HG02571 (cell line): Measurements from ENCODE around the gene VAPB.

Experiments
- ATAC-seq: cut with Tn5 transposase; IDR thresholded peaks from one replicate; pipeline ENCODE4 v1.9.1; 2021; ENCODE audit warnings: mild to moderate bottlenecking, moderate library complexity; ENCODE audit not compliant: unreplicated experiment

Gene VAPB

GRCh38 chr20:58479726-58480440 lies 90.9 kb downstream of the VAPB start:
- no peak for ATAC-seq

GRCh38 chr20:58480551-58481336 lies 91.7 kb downstream of the VAPB start:
- no peak for ATAC-seq

DNA sequence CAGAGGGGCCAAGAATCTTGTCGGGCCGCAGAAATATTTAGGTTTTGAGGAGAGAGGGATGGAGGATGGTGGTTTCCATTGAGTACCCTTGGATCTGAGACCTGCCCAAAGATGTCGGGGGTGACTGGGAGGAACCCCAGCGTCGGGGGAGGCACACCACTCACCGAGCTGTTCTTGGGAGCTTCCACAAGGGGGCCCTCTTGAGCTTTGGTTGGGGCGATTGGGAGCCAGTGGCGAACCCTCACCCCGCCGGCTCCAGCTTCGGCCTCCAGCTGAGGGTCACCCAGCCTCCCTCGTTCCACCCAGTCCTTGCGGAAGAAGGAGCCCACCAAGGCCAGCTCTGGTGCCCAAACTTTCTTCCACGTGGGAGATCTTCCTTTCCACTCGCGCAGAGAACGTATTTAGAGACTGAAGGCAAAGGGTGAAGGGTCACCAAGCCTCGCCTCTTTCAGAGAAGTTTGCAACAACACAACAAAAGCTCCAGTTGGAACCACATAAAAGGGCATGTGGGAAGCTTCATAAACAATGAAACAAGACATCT lies 92.5 kb downstream of the VAPB start:
- ATAC-seq = no peak

DNA sequence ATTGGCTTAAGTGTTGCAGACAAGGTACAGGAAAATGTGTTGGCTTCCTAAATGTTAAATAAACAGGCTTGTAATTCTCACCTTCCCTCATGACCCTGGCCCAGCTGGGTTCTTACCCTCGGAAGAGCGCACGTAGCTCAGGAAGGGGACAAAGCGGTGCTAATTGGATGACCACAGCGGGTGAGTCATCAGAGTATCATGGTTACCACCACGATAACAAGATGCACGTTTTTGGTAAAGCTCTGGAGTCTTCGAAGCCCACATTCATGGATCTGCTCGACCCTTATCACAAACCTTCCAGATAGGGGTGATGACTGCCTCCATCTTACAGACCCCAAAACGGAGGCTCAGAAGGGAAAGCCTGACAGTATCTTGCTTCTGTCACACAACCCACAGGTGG lies 93.4 kb downstream of the VAPB start:
- no peak for ATAC-seq

- no peak for ATAC-seq
Observed at GRCh38 chr20:58483051-58483450, 94.0 kb downstream of the VAPB start.

- no peak for ATAC-seq
Observed at GRCh38 chr20:58483470-58483869, 94.4 kb downstream of the VAPB start.

DNA sequence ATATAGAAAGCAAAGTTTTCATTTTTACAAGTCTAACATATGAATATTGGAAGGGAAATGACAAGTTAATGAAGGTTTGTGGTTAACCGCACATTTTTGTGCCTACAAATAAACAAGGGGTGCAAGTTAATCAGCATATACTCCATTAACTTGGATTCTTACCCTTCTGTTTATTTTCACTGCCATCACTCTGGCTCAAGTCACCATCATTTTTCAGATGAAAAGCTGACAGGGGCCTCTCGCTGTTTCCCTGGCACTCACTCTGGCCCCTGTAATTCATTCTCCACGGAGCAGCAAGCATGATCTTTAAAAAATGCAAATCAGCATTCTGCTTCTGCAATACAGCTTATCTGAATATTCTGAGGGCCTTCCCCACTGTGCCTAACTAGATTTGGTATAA lies 96.4 kb downstream of the VAPB start:
- ATAC-seq = no peak

GRCh38 chr20:58486207-58486606 lies 97.2 kb downstream of the VAPB start:
- no peak for ATAC-seq

DNA sequence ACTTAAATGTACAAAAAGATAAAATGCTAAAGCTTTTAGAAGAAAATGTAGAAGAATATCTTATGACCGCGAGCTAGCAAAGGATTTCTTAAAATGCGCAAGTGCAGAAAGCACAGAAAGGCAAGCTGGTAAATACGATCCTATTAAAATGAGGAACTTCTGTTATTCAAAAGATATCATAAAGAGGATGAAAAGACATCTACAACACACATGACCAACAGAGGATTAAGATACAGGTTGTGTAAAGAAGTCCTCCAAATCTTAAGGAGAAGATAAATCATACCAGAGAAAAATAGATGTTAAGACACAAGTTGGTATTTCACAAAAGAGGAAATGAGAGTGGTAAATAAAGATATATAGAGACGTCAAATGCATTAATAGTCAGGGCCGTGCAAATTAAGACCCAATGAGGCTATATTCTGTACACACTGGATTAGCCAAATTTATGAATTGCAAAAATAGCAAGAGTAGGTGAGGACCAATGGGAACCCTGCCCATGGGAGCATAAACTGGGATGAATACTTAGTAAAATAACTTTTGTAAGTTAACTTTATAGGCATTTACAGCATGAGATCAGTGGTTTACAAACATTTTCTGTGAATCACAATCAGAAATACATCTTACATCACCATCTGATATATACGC lies 103.2 kb downstream of the VAPB start:
- ATAC-seq = no peak

- no peak for ATAC-seq
Observed at GRCh38 chr20:58492795-58493524, 103.9 kb downstream of the VAPB start.

DNA sequence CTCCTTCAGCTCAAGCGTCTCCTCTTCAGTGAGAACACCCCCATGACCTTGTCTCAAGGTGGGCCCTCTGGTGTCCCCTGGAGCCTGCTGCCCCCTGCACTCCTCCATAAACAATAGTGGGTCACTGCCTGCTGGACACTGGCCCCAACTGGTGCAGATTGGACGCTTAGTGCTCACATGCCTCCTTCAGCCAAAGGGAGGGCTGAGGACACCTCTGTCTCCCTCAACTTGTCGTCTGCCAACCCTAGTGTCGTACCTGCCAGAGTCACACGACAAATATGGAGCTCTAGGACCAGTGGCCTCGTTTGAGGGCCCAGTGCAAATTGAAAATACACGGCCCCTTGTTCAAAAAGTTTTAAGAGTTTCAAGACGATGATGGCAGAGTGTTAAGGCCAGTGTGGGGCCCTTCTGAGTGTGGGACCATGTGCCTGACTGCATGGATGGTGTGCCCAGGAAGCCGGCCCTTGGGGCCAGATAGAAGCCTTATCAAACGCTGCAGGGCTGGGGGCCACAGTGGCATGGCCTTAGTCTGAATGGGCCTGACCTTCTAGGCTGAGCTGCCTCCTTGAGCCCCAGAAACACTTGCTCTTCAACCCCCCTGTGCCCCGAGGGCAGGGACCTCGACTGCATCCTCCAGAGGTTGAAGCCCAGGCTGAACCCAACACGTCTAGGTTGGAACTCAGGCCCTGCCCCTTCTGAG lies 106.0 kb downstream of the VAPB start:
- no peak for ATAC-seq

DNA sequence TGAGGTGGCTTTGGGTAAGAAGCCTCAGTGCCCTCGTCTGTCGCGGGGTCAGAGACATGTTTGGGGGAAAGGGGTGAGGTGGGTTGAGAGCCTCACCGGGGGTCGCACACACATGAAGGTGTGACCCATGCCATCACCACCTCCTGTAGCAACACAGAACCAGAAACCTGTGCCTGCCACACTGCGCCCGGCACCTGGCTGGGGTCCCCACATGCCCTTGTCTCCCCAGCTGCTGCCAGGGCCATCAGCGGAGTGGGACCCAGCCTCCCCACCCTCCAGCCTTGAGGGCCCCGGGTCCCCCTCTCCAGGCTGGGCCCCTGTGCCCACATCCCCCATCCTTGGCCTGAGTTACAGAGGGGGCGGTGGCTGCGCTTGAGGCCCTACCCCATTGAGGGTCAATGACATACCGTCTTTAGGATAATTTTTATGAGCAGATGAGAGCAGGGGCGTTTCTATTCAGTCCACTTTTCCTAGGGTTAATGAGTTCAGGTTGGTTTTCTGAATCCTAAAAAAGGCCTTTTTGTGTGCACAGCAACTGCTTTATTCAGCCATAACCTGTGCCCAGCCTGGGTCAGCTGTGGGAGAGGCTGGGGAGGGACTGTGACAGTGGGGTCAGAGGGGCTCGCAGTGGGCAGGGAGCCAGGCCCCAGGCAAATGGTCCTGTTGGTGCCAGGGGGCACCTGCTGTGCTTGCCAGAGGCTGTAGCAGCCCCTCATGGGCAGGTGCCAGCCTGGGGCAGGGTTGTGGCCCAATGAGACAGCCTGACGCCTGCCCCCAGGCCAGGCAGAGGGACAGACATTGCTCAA lies 106.8 kb downstream of the VAPB start:
- no peak for ATAC-seq

DNA sequence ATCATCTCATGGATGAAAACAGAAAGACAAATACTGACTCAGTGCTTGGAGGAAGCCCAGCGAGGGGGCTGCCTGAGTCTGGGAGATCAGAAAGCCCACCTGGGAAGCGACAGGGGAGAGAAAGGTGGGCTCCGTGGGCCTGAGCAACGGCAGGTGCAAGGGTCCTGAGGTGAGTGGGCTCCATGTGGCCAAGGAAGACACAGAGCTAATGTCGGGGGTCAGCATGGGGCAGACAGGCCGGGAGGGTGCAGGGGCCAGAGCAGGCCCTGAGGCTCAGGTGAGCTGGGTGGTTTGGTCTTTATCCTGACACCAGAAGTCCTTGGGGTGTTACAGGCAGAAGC lies 107.4 kb downstream of the VAPB start:
- no peak for ATAC-seq

DNA sequence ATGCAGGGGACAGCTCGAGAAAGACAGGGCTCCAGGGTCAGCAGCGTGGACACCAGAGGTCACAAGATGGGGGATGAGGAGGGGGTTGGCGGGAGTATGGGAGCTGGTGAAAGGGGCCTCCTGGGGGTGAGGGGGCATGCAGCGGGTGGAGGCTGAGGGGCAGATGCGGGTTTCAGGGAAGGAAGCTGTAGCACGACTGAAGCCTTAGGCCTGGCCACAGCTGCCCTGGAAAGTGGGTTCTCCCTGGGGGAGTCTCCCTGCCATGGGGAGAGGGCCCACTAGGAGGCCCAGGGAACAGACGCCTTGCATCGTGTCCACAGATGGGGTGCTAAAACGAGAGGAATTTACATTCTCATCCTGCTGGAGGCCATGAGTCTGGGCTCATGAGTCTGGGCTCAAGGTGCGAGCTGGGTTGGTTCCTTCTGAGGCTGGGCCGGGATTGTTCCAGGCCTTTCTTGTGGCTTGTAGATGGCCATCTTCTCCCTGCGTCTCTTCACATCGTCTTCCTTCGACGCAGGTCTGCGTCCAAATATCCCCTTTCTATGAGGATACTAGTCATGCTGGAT lies 108.1 kb downstream of the VAPB start:
- no peak for ATAC-seq

DNA sequence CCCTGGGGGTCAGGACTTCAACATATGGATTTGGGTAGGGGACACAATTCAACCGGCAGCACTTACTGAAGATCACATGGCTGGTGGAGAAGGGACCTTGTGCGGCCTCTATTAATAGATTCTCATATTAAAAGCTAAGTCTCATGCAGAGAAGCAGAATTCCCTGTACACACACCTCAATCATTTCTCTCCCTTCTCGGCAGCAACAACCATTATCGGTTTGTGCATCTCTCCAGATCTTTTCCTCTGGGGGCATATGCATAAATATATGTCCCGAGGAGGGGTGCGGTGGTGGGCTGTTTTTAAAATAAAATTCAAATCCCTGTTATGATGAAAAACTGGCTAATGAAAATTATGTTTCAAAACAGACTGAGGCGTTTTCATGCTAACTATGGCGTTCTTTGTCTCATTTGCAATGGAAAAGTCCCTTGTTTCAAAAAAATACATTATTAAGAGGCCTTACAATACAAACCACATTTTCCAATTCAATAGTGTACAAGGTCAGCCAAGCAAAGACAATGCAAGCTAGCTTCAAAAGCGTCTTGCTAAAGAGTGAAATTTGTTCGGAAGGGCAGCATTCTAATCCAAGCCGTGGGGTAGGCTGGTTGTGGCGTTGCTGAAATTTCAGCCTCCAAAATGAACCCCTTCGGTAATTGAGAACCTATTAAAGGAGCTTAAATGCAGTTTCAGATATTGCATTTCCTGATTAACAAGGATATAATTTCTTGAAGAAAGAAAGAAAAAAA lies 108.9 kb downstream of the VAPB start:
- no peak for ATAC-seq

- no peak for ATAC-seq
Observed at GRCh38 chr20:58498470-58499068, 109.5 kb downstream of the VAPB start.

DNA sequence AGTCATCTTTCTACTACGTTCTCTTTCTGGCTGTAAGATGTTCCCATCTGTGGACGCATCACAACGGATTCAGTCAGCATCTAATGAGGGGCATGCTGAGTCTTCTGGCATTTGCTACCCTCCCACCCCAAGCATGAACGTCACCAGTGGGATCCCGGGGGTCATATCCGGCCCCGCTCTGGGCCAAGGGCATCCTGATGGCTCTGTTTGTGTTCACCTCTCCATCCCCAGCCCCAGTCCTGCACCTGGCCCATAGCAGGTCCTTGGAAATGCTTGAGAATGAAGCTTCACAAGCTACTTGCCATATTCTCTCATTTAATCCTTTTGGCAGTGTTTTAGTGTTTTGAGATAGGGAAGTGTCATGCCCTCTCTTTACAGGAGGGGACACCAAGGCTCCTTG lies 111.2 kb downstream of the VAPB start:
- no peak for ATAC-seq
